ENCODE data around the gene GASK1A.

Gene GASK1A

GRCh38 chr3:43080726-43081568 lies 101.8 kb downstream of the GASK1A start:
- Histone ChIP-seq H3K9ac (ENCODE audit: low read depth in 1 of 2, low read length in 2 of 2) (no peak overlapping the region), H3K9me3 (ENCODE audit: control insufficient read depth in 1 of 2, low read length in 2 of 2) (no peaks in the 10 kb centered on the region), H3K36me3 (ENCODE audit: control insufficient read depth in 1 of 2, insufficient read depth in 2 of 2, low read length in 2 of 2) (peaks cover 14 to 26% of the 10 kb centered on the region in 2 donors), H3K27me3 (ENCODE audit: control insufficient read depth in 1 of 2, insufficient read depth in 2 of 2, low read length in 2 of 2) (no peaks in the 10 kb centered on the region), H3K4me3 (ENCODE audit: low read depth in 1 of 2, low read length in 2 of 2) (no peak overlapping the region), H3K27ac (ENCODE audit: low read depth, low read length) (no peak overlapping the region), H3K4me1 (ENCODE audit: control insufficient read depth in 1 of 2, insufficient read depth in 2 of 2, low read length in 2 of 2) (no peaks in the 10 kb centered on the region)

- Histone ChIP-seq H3K9ac (ENCODE audit: low read depth in 1 of 2, low read length in 2 of 2) (no peak overlapping the region), H3K36me3 (ENCODE audit: control insufficient read depth in 1 of 2, insufficient read depth in 2 of 2, low read length in 2 of 2) (peaks cover 14 to 26% of the 10 kb centered on the region in 2 donors), H3K4me3 (ENCODE audit: low read depth in 1 of 2, low read length in 2 of 2) (no peak overlapping the region), H3K27ac (ENCODE audit: low read depth, low read length) (no peak overlapping the region), H3K27me3 (ENCODE audit: control insufficient read depth in 1 of 2, insufficient read depth in 2 of 2, low read length in 2 of 2) (no peaks in the 10 kb centered on the region), H3K4me1 (ENCODE audit: control insufficient read depth in 1 of 2, insufficient read depth in 2 of 2, low read length in 2 of 2) (no peaks in the 10 kb centered on the region), H3K9me3 (ENCODE audit: control insufficient read depth in 1 of 2, low read length in 2 of 2) (no peaks in the 10 kb centered on the region)
Observed at GRCh38 chr3:43081796-43082195, 102.7 kb downstream of the GASK1A start.

- H3K4me3 ChIP-seq (ENCODE audit: low read depth in 1 of 2, low read length in 2 of 2), result no peak overlapping the region
- H3K4me1 ChIP-seq (ENCODE audit: control insufficient read depth in 1 of 2, insufficient read depth in 2 of 2, low read length in 2 of 2), result no peaks in the 10 kb centered on the region
- no peaks in the 10 kb centered on the region for H3K27me3 ChIP-seq (ENCODE audit: control insufficient read depth in 1 of 2, insufficient read depth in 2 of 2, low read length in 2 of 2)
- H3K36me3 ChIP-seq (ENCODE audit: control insufficient read depth in 1 of 2, insufficient read depth in 2 of 2, low read length in 2 of 2), result peaks cover 14 to 26% of the 10 kb centered on the region in 2 donors
- H3K9ac ChIP-seq (ENCODE audit: low read depth in 1 of 2, low read length in 2 of 2), result no peak overlapping the region
- no peak overlapping the region for H3K27ac ChIP-seq (ENCODE audit: low read depth, low read length)
- no peaks in the 10 kb centered on the region for H3K9me3 ChIP-seq (ENCODE audit: control insufficient read depth in 1 of 2, low read length in 2 of 2)
Observed at GRCh38 chr3:43082457-43082856, 103.3 kb downstream of the GASK1A start.

- Histone ChIP-seq H3K36me3 (ENCODE audit: control insufficient read depth in 1 of 2, insufficient read depth in 2 of 2, low read length in 2 of 2) (peaks cover 0 to 4% of the 10 kb centered on the region in 2 donors), H3K27me3 (ENCODE audit: control insufficient read depth in 1 of 2, insufficient read depth in 2 of 2, low read length in 2 of 2) (no peaks in the 10 kb centered on the region), H3K9ac (ENCODE audit: low read depth in 1 of 2, low read length in 2 of 2) (no peak overlapping the region), H3K4me1 (ENCODE audit: control insufficient read depth in 1 of 2, insufficient read depth in 2 of 2, low read length in 2 of 2) (no peaks in the 10 kb centered on the region), H3K27ac (ENCODE audit: low read depth, low read length) (no peak overlapping the region), H3K4me3 (ENCODE audit: low read depth in 1 of 2, low read length in 2 of 2) (no peak overlapping the region), H3K9me3 (ENCODE audit: control insufficient read depth in 1 of 2, low read length in 2 of 2) (no peaks in the 10 kb centered on the region)
Observed at GRCh38 chr3:43086460-43087165, 107.5 kb downstream of the GASK1A start.

GRCh38 chr3:43087249-43087776 lies 108.2 kb downstream of the GASK1A start:
- no peaks in the 10 kb centered on the region for H3K27me3 ChIP-seq (ENCODE audit: control insufficient read depth in 1 of 2, insufficient read depth in 2 of 2, low read length in 2 of 2)
- no peaks in the 10 kb centered on the region for H3K9me3 ChIP-seq (ENCODE audit: control insufficient read depth in 1 of 2, low read length in 2 of 2)
- H3K36me3 ChIP-seq (ENCODE audit: control insufficient read depth in 1 of 2, insufficient read depth in 2 of 2, low read length in 2 of 2), result peaks cover 0 to 4% of the 10 kb centered on the region in 2 donors
- no peak overlapping the region for H3K27ac ChIP-seq (ENCODE audit: low read depth, low read length)
- no peak overlapping the region for H3K9ac ChIP-seq (ENCODE audit: low read depth in 1 of 2, low read length in 2 of 2)
- H3K4me3 ChIP-seq (ENCODE audit: low read depth in 1 of 2, low read length in 2 of 2), result no peak overlapping the region
- no peaks in the 10 kb centered on the region for H3K4me1 ChIP-seq (ENCODE audit: control insufficient read depth in 1 of 2, insufficient read depth in 2 of 2, low read length in 2 of 2)

GRCh38 chr3:43089081-43089480 lies 110.0 kb downstream of the GASK1A start:
- Histone ChIP-seq H3K36me3 (ENCODE audit: control insufficient read depth in 1 of 2, insufficient read depth in 2 of 2, low read length in 2 of 2) (no peaks in the 10 kb centered on the region), H3K27ac (ENCODE audit: low read depth, low read length) (no peak overlapping the region), H3K9ac (ENCODE audit: low read depth in 1 of 2, low read length in 2 of 2) (no peak overlapping the region), H3K4me3 (ENCODE audit: low read depth in 1 of 2, low read length in 2 of 2) (no peak overlapping the region), H3K4me1 (ENCODE audit: control insufficient read depth in 1 of 2, insufficient read depth in 2 of 2, low read length in 2 of 2) (no peaks in the 10 kb centered on the region), H3K9me3 (ENCODE audit: control insufficient read depth in 1 of 2, low read length in 2 of 2) (no peaks in the 10 kb centered on the region), H3K27me3 (ENCODE audit: control insufficient read depth in 1 of 2, insufficient read depth in 2 of 2, low read length in 2 of 2) (no peaks in the 10 kb centered on the region)

GRCh38 chr3:43090238-43090637 lies 111.1 kb downstream of the GASK1A start:
- no peaks in the 10 kb centered on the region for H3K36me3 ChIP-seq (ENCODE audit: control insufficient read depth in 1 of 2, insufficient read depth in 2 of 2, low read length in 2 of 2)
- H3K27me3 ChIP-seq (ENCODE audit: control insufficient read depth in 1 of 2, insufficient read depth in 2 of 2, low read length in 2 of 2), result no peaks in the 10 kb centered on the region
- H3K9me3 ChIP-seq (ENCODE audit: control insufficient read depth in 1 of 2, low read length in 2 of 2), result no peaks in the 10 kb centered on the region
- no peak overlapping the region for H3K9ac ChIP-seq (ENCODE audit: low read depth in 1 of 2, low read length in 2 of 2)
- no peak overlapping the region for H3K27ac ChIP-seq (ENCODE audit: low read depth, low read length)
- no peak overlapping the region for H3K4me3 ChIP-seq (ENCODE audit: low read depth in 1 of 2, low read length in 2 of 2)
- no peaks in the 10 kb centered on the region for H3K4me1 ChIP-seq (ENCODE audit: control insufficient read depth in 1 of 2, insufficient read depth in 2 of 2, low read length in 2 of 2)

- Histone ChIP-seq H3K4me1 (ENCODE audit: control insufficient read depth in 1 of 2, insufficient read depth in 2 of 2, low read length in 2 of 2) (no peaks in the 10 kb centered on the region), H3K9me3 (ENCODE audit: control insufficient read depth in 1 of 2, low read length in 2 of 2) (no peaks in the 10 kb centered on the region), H3K27ac (ENCODE audit: low read depth, low read length) (no peak overlapping the region), H3K36me3 (ENCODE audit: control insufficient read depth in 1 of 2, insufficient read depth in 2 of 2, low read length in 2 of 2) (no peaks in the 10 kb centered on the region), H3K9ac (ENCODE audit: low read depth in 1 of 2, low read length in 2 of 2) (no peak overlapping the region), H3K27me3 (ENCODE audit: control insufficient read depth in 1 of 2, insufficient read depth in 2 of 2, low read length in 2 of 2) (no peaks in the 10 kb centered on the region), H3K4me3 (ENCODE audit: low read depth in 1 of 2, low read length in 2 of 2) (no peak overlapping the region)
Observed at GRCh38 chr3:43091481-43091880, 112.4 kb downstream of the GASK1A start.

GRCh38 chr3:43093006-43093405 lies 113.9 kb downstream of the GASK1A start:
- no peak overlapping the region for H3K27ac ChIP-seq (ENCODE audit: low read depth, low read length)
- no peaks in the 10 kb centered on the region for H3K4me1 ChIP-seq (ENCODE audit: control insufficient read depth in 1 of 2, insufficient read depth in 2 of 2, low read length in 2 of 2)
- H3K36me3 ChIP-seq (ENCODE audit: control insufficient read depth in 1 of 2, insufficient read depth in 2 of 2, low read length in 2 of 2), result no peaks in the 10 kb centered on the region
- H3K27me3 ChIP-seq (ENCODE audit: control insufficient read depth in 1 of 2, insufficient read depth in 2 of 2, low read length in 2 of 2), result no peaks in the 10 kb centered on the region
- no peaks in the 10 kb centered on the region for H3K9me3 ChIP-seq (ENCODE audit: control insufficient read depth in 1 of 2, low read length in 2 of 2)
- H3K9ac ChIP-seq (ENCODE audit: low read depth in 1 of 2, low read length in 2 of 2), result no peak overlapping the region
- H3K4me3 ChIP-seq (ENCODE audit: low read depth in 1 of 2, low read length in 2 of 2), result no peak overlapping the region

GRCh38 chr3:43093974-43094373 lies 114.9 kb downstream of the GASK1A start:
- Histone ChIP-seq H3K27ac (ENCODE audit: low read depth, low read length) (no peak overlapping the region), H3K4me1 (ENCODE audit: control insufficient read depth in 1 of 2, insufficient read depth in 2 of 2, low read length in 2 of 2) (no peaks in the 10 kb centered on the region), H3K9me3 (ENCODE audit: control insufficient read depth in 1 of 2, low read length in 2 of 2) (no peaks in the 10 kb centered on the region), H3K9ac (ENCODE audit: low read depth in 1 of 2, low read length in 2 of 2) (no peak overlapping the region), H3K36me3 (ENCODE audit: control insufficient read depth in 1 of 2, insufficient read depth in 2 of 2, low read length in 2 of 2) (no peaks in the 10 kb centered on the region), H3K27me3 (ENCODE audit: control insufficient read depth in 1 of 2, insufficient read depth in 2 of 2, low read length in 2 of 2) (no peaks in the 10 kb centered on the region), H3K4me3 (ENCODE audit: low read depth in 1 of 2, low read length in 2 of 2) (no peak overlapping the region)

Measured in duodenal mucosa (tissue), 2 donors.